ENCODE results near the gene PRSS21.

PRSS21 gene, protein sequence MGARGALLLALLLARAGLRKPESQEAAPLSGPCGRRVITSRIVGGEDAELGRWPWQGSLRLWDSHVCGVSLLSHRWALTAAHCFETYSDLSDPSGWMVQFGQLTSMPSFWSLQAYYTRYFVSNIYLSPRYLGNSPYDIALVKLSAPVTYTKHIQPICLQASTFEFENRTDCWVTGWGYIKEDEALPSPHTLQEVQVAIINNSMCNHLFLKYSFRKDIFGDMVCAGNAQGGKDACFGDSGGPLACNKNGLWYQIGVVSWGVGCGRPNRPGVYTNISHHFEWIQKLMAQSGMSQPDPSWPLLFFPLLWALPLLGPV

DNA sequence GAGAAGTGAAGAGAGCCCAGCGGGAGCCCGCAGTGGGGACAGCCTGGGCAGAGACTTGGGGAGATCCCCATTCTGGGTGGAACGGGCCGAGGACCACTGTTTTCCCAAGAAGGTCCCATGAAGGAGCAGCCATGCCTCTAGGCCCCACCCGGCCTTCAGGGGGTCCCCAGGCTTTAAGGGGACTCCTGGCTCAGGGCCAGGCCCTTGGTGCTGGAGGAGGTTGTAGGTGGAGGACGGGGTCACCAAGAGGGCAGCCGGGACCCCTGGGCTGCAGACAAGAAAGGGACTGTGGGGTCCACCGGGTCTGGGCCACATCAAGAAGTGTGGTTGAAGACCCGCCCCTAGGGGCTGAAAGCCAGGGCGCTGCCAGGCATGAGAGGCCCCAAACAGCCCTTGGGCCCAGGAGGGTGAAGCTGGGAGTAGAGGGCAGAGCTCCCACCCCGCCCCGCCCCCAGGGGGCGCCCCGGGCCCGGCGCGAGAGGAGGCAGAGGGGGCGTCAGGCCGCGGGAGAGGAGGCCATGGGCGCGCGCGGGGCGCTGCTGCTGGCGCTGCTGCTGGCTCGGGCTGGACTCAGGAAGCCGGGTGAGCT is at the start of gene PRSS21:
PRSS21 (plus strand) TSS at position 487 of the 589 bp plus-strand sequence; CDS start at position 519, 32 bp downstream.
- peak; percentile 11 for DNase-seq

DNA sequence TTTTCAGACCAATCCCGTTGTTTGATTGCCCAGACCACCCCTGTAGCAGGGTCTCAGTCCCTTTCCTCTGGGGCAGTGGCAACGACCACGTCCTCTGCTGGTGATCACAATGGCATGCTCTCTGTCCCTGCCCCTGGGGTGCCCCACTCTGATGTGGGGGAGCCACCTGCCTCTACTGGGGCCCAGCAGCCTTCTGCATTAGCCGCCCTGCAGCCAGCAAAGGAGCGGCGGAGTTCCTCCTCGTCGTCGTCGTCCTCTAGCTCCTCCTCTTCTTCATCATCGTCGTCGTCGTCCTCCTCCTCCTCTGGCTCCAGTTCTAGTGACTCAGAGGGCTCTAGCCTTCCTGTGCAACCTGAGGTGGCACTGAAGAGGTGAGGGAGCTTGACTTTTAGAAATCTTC is 49.1 kb upstream of the PRSS21 start:
- DNase-seq: no peak

DNA sequence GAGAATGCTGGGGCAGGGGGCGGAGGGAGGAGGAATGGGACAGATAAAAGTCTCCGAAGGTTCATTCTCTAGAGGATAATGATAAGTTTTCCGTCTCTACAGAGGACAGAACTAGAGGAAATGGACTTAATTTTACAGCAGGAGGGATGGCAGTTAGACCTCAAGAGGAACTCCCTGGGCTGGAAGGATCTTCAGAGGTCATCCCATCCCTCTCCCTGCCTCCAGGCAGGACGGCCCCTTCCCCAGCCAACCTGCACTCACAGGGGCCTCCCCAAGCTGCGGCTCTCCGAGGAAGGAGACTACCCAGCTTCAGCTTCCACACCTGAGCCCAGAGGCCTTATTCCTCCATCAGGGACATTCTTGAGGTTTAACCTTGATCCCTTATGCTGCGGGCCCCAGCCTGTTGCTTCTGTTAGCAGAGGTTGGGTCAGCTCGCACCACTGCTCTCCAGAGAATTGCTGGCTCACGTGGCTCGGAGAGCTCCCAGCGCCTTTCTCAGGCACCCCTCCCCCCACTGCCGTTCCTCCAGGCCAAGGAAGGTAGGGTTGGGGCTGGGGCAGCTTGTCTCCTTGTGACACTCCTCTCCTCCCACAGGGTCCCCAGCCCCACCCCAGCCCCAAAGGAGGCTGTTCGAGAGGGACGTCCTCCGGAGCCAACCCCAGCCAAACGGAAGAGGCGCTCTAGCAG is 48.5 kb upstream of the PRSS21 start:
- no peak for DNase-seq

DNA sequence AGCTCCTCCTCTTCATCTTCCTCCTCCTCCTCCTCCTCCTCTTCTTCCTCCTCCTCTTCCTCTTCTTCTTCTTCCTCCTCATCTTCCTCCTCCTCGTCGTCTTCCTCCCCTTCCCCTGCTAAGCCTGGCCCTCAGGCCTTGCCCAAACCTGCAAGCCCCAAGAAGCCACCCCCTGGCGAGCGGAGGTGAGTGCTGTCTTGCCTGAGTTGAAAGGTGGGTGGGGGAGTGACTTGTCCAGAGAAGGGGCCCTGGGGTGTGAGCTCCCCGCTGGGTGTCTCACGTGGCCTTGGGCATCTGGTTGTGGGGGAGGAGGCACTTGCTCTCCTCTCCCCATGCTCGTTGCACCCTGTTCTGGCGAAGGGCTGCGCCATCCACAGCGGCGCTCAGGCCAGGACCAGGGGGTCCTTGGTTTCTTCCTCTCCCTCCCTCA is 47.9 kb upstream of the PRSS21 start:
- DNase-seq: no peak

DNA sequence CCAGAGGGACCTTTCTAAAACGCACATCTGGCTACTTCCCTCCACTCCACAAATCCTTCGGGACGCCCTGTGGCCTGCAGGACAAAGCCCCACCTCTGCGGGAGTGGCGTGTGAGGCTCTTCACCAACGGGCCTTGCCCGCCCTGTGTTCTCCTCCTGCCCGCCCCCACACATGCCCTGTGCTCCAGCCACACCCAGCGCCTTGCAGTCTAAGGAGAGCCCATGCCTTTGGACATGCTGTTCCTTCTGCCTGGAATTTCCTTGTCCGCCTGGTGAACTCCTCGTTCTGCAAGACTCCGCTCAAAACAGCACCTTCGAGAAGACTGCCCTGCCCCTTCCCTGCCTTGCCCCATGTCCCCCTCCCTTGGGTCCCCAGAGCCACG is 47.4 kb upstream of the PRSS21 start:
- DNase-seq: peak; percentile 60

DNA sequence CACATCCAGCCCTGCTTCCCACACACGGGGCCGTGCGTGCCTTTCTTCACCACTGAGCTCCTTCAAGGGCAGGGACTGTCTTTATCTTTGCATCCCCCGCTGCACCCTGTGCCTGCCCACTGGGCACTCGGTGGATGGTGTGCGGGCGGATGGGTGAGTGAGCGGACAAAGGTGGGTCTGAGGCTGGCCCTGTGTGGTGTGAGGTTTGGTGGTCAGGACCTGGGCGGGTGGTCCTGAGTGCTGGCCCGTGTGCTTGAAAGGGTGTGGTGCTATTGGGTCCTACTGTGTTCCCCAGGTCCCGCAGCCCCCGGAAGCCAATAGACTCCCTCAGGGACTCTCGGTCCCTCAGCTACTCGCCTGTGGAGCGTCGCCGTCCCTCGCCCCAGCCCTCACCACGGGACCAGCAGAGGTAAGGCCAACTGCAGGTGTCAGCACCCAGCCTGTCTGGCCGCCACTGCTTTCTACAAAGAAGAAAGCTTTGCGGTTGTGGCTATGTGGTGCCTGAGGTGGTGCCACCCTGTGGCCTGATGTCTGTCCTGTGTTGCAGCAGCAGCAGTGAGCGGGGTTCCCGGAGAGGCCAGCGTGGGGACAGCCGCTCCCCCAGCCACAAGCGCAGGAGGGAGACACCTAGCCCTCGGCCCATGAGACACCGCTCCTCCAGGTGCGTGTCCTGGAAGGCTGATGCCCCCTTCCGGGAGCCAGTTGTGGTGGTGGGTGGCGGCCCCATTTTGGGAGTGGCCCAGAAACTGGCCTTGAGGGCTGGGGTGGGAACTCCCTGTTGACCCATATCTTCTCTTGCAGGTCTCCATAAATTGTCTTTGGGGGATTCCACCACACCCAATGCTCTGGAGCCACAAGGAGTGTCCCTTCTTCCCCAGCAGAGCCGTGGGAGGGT is 46.7 kb upstream of the PRSS21 start:
- DNase-seq: peak; percentile 73

DNA sequence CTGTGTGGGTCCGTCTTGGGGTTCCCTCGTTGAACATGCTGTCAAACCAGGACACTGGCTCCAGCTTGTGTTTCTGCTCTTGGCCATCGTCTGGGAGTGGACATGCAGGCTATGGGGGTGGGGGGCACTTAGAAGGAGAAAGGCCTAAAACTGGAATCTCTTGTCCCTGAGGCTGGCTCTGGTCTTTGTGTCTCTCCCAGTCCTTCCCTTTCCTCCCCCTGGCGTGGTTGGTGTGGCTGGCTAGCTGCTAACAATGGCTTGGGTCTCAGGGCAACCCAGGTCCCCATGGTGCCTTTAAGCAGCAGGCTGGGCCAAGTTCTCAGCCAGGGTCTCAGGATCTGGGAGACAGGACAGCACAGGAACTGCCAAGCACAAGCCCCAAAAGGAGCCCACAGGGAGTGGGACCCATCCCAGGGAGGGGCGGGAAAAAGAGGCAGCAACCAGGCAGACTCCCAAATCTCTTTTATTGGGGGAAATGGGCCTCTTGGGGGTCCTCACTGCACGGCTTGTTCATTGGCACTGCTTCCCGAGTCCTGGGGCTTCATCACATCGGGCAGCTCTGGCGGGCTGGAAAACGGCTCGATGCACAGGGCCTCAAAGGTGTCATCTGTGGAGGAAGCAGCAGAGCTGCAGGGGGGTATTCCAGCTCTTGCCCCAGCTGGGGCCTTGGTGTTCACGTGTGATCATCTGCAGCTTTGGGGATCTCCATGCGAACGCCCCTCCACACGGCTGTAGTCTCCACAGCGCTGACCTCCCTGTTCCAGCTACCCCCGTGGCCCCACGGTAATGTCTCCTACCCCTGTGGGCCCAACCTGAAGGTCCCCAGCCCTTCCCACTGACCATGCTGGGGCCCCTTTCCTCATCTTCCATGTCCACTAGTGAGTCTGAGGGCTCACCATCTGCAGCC is 45.3 kb upstream of the PRSS21 start:
- DNase-seq: no peak

DNA sequence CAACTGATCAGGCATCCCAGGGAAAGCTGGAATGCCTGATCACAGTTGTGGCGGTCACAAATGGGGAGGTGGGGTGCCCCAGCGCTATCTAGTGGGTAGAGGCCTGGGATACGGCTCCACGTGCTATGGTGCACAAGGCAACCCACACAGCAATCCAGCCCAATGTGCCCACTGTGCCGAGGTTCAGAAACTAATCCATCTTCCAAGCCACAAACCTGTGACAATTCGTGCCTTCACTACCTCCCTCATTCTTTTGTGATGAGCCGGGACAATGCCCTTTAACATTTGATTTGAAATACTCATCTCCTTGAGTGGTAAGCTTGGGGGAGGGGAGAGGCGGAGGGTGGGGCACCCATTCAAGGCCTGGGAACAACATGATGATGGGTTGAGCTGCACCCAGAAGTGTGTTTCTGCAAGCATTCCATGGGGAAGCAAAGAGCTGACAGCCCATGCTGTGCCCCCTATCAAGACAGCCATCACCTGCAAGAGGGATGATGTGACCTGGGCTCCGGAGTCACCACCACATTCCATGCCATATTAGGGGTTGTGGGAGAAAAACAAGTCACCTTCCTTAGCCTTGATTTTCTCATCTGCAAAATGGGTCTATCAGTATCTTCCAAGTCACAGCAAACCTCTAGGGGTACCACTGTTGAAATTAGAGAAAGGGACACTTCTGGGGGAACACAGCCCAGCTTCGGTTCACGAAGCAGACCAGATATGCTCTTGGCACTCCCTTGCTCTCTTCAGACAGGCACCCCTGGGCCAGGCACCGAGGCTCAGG is 43.7 kb upstream of the PRSS21 start:
- DNase-seq: no peak

DNA sequence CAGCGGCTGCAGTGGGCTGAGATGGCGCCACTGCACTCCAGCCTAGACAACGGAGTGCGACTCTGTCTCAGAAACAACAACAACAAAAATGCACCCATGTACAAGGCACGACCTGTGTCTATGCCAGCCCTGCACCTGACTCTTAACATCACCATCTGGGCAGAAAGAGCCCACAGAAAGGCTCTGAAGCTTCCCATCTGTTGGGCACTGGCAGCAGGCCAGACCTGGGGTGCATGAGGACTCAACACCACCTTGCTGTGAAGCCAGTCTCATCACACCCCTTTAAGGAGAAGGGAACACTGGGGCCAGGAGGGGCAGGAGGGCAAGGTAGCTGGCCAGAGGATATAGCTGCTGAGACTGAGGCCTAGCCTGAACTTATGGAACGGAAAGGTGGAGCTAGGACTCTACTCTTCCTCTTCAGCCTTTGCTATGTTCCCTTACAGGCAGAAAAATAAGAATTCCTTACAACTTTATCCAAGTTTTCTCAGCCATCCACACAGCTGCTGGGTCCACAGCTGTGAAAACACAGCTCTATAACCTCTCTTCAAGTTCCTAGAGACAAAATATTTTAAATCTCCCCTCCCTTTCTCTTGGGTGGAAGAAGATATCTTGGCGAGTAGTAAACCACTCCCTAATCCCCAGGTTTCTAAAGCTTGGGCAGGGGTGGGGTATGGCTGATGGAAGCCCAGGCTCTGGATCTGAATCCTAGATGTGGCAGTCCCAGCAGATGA is 42.7 kb upstream of the PRSS21 start:
- peak; percentile 71 for DNase-seq

DNA sequence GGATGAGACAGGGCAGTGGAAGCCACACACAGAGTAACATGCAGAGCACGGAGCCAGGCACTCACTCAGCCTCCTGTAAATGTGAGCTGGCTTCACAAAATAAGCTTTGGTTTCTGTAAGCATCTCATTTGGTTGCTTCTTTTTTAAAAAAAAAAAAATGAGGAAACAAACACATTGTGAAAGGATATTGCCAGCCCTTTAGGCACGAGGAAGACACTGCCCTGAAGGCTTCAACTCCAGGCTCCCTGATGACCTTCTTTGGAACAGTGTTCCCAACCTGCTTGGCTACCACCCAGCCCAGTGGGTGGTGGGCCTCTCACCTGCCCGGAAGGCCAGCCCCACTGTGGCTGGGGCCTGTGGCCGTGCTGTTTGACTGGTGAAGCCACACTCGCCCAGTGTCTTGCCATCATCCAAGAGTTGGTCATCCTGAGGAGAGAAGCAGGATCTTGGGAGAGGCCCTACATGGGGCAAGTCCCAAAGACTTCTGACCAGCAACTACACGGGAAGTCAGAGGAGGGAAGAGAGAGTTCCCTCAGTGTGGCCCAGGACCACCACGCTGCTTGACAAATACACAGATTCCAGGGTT is 41.8 kb upstream of the PRSS21 start:
- no peak for DNase-seq

DNA sequence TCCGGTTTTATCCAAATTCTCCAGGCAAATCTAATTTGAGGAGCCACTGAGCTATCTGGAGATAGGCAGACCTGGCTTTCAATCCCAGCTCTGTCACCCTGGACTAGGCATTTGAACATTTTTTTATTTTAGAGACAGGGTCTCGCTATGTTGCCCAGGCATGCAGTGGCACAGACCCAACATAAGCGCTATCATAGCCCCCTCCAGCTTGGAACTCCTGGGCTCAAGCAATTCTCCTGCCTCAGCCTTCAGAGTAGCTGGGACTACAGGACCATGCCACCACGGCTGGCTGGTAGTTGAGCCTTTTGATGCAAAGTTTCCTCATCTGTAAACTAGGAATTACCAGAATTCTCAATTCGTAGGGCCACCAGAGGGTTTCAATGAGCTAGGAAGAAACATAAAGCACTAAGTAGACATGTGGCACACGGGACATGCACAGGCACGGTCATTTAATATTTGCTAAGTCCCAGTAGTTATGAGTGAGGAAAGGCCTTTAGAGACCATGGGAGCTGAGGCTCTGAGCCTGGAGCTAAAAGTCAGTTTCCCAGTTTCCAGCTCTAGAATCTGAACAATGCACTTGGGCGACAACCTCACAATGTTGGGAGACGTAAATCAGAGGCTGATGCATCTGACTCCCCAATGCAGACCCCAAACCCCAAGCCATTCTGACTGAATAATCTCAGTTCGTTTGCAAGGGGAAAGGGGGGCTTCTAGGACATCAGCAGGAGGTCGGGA is 41.1 kb upstream of the PRSS21 start:
- no peak for DNase-seq

DNA sequence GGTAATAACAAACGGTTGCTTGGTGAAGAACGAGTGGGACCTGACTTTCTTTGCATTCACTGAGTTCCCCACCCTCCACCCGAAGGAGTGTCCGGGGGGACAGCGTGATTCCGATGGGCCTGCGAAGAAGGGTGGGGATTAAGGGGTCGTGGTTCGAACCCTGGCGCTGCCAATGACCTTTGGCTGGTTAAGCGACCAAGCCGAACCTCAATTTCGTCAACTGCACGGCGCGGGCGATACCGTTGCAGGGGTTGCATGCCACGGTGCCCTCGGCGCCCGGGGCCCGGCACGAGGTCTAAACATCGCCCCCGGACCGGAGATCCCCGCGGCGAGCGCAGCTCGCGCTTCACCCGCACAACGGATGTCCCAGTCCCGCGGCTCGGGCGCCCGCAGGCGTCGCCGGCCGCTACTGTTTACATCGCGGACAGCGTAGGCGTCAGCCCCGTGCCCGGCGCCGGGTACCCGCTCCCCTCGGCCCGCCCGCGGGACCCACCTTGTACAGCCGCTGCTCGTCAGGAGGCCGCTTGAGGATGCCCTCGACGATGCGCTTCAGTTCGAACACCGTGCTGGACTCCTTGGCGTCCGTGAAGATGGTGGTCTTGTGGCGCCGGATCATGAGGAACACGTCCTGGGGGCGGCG is 40.4 kb upstream of the PRSS21 start:
- no peak for DNase-seq

DNA sequence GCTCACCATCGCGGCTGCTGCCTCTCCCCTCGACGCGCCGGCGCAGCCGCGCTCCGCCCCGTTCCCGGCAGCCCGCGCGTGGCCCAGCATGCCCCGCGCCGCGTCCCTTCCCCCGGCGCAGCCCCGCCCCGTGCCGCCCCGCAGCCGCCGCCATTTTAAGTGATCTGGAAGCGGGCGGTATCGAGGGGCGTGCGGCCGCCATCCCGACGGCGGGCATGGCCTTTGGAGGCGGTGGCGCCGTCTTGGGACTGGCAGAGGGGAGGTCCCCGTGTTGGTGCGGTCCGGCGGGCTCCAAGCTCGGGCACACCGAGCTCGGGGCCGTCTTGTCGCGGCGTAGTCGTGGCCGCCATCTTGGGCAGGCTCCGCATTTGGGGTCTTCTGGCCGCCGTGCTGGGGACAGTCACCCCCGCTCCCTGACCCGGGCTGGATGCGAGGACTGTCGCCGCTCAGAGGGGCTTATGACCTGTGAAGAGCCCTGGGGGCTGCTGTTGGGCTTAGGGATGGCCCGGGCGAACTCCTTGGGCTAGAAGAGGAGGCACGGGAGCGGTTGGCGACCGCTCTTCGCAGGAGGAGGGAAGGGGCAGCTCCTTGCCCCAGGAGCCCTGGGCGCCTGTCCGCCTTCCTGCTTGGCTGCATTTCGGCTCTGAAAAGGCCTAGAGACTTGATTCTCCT is 39.7 kb upstream of the PRSS21 start, which contains the start of gene ELOB:
ELOB (minus strand) TSS at position 50 of the 672 bp plus-strand sequence; CDS start at position 9, 41 bp downstream.
- DNase-seq: peak; percentile 83

DNA sequence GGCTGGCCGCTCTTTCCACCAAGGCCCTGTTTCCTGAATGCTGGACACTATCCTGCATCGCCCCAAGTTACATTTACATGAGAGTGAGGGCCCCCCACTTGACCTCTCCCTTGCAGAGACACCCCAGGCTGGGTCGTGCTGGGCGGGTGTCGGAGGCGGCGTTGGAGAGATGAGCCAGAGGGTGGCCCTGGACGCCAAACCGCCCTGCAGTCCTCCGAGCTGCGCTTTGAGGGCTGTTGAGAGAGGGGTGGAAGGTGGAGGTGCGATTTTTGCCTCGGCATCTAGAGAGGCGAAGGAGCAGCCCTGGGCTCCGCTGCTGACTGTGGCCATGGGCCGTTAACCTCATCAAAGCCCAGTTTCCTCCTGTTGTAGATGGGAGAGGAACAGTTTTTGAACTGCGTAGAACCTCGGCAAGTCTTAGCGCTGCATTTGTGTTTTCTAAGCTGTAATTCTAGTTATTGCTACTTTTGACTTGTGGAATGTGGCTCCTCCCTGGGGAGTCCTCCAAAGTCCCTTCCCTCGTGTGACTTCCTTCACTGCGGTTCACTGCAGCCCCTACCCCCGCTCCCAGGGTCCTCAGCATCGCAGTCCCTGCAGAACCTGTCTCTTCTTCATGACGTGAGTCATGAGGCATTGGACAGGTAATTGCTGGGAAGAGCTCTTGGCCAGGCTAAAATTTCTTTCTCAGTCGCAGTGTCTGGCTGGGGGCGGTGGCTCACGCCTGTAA is 39.0 kb upstream of the PRSS21 start:
- DNase-seq: peak; percentile 32

DNA sequence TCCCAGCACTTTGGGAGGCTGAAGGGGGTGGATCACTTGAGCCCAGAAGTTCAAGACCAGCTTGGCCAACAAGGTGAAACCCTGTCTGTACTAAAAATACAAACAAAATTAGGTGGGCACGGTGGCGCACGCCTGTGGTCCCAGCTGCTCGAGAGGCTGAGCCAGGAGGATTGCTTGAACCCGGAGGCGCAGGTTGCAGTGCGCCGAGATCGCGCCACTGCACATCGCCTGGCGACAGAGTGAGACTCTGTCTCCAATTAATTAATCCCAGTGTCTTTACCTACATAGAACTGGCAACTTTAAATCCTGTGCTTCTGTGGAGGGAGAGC is 38.4 kb upstream of the PRSS21 start:
- no peak for DNase-seq

DNA sequence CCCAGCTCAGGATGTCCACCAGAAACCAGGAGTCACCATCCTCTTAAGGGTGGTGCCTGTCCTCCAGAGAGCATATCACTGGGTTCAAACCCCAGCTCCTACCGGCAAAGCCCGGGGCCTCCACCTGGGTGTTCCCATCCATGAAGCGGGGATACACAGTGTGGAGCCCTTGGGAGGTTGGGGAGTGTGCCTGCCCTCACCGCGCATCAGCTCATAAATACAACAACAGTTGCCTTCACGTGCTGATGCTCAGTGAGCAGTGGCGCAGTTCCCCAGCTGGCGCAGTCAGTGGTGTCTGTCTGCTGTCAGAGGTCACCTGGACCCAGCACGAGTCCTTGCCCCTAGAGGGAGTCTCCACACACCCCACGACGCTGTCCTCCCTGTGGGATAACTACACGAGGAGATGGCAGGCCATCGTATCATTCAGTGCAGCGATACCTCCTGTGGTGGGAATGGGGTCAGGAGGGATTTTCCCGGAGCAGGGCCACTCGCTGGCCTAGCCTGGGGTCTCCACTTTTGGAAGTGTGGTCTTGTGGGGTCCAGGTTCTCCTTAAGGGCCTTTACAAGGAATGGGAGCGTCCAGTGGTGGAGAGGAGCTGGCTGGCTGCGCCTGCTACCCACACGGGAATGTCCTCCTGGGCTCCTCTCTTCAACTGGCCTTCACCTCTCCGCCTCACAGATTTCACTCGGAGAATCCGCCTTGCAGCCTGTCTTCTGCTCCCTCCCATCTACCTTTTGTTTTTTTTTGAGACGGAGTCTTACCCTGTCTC is 37.7 kb upstream of the PRSS21 start:
- no peak for DNase-seq

Data from hematopoietic multipotent progenitor cell treated with erythropoietin and hydrocortisone succinate and interleukin-3 and kit ligand, for 8 days (in vitro differentiated cells).